Naive thymus-derived CD4-positive, alpha-beta T cell (primary cell): Measurements from ENCODE around the gene NOS2. TPM values are rescaled to one million over a fixed set of nuclear protein-coding genes. Genes with fewer than 3 reads are reported as not detected.
"Not testable (repeated sequence)": the region's sequence is repeated elsewhere in the genome, so short reads cannot be mapped to it uniquely, and the experiment has no call there.

Source experiments
- ATAC-seq: fragments of 150-1000 bp; cut with Tn5 transposase; 2 replicates; pipeline ENCODE4 v1.10.0; 2021; ENCODE audit warnings: mild to moderate bottlenecking, moderate library complexity
- CTCF ChIA-PET: fragments of 350-600 bp; sonication (Branson Sonifier 250); formaldehyde crosslinking; loops from one replicate; lab custom pipeline; 2021; ENCODE audit warnings: antibody characterized with exemption; lab: Charles Lee
- POLR2A ChIA-PET: fragments of 350-600 bp; sonication (Branson Sonifier 250); formaldehyde crosslinking; loops from one replicate; lab custom pipeline; 2021; ENCODE audit warnings: antibody characterized with exemption, inconsistent platforms; lab: Charles Lee
- DNase-seq, 9 donors: peaks; one replicate each; pipeline versions ENCODE4 v3.0.0 to v3.0.0-alpha.2; 2020 to 2022; ENCODE audit warnings: mixed read lengths in 1 of 9
- H3K27ac ChIP-seq: one replicate; pipeline ENCODE4 v1.7.0; 2013; ENCODE audit warnings: mild to moderate bottlenecking, low read depth, low read length, moderate library complexity
- H3K27me3 ChIP-seq, 2 donors: one replicate each; pipeline ENCODE4 v1.7.0; 2013; ENCODE audit warnings: low read length in 2 of 2, mild to moderate bottlenecking in 2 of 2, moderate library complexity in 2 of 2; ENCODE audit not compliant: control insufficient read depth in 2 of 2, insufficient read depth in 2 of 2
- H3K36me3 ChIP-seq, 3 experiments: 1 replicate in 2 of 3; 2 replicates in 1 of 3; pipeline ENCODE4 v1.7.0; 2013; ENCODE audit warnings: low read length in 3 of 3, mild to moderate bottlenecking in 3 of 3, moderate library complexity in 1 of 3; ENCODE audit not compliant: insufficient read depth in 3 of 3, control insufficient read depth in 2 of 3
- H3K4me1 ChIP-seq, 2 donors: one replicate each; pipeline ENCODE4 v1.7.0; 2013; ENCODE audit warnings: low read length in 2 of 2, mild to moderate bottlenecking in 2 of 2, moderate library complexity in 1 of 2; ENCODE audit not compliant: control insufficient read depth in 2 of 2, insufficient read depth in 2 of 2
- H3K4me3 ChIP-seq: 2 replicates; pipeline ENCODE4 v1.7.0; 2013; ENCODE audit warnings: mild to moderate bottlenecking, low read length
- H3K9me3 ChIP-seq, 3 experiments: 1 replicate in 2 of 3; 2 replicates in 1 of 3; pipeline ENCODE4 v1.7.0; 2013; ENCODE audit warnings: low read length in 3 of 3; ENCODE audit not compliant: control insufficient read depth in 2 of 3
- H3K27ac Mint-ChIP-seq, 9 donors: one replicate each; pipeline ENCODE4 v1.8.0; 2020 to 2022; ENCODE audit warnings: mixed read lengths in 9 of 9, mild to moderate bottlenecking in 8 of 9, moderate library complexity in 5 of 9, inconsistent platforms in 2 of 9
- H3K27me3 Mint-ChIP-seq, 5 donors: one replicate each; pipeline ENCODE4 v1.8.0; 2021 to 2022; ENCODE audit warnings: mixed read lengths in 5 of 5, mild to moderate bottlenecking in 1 of 5
- H3K36me3 Mint-ChIP-seq, 5 donors: one replicate each; pipeline ENCODE4 v1.8.0; 2020 to 2022; ENCODE audit warnings: mixed read lengths in 5 of 5, mild to moderate bottlenecking in 3 of 5, inconsistent platforms in 1 of 5
- H3K4me1 Mint-ChIP-seq, 7 donors: one replicate each; pipeline ENCODE4 v1.8.0; 2020 to 2022; ENCODE audit warnings: mixed read lengths in 7 of 7, mild to moderate bottlenecking in 3 of 7, inconsistent platforms in 1 of 7
- H3K4me3 Mint-ChIP-seq, 10 donors: one replicate each; pipeline ENCODE4 v1.8.0; 2020 to 2022; ENCODE audit warnings: mild to moderate bottlenecking in 10 of 10, mixed read lengths in 10 of 10, moderate library complexity in 6 of 10, inconsistent platforms in 2 of 10
- H3K9me3 Mint-ChIP-seq, 11 donors: one replicate each; pipeline ENCODE4 v1.8.0; 2020 to 2022; ENCODE audit warnings: mixed read lengths in 11 of 11, mild to moderate bottlenecking in 4 of 11, inconsistent platforms in 1 of 11, moderate library complexity in 1 of 11
- intact Hi-C, 2 donors: fragments of 100-400 bp; cut with micrococcal nuclease; formaldehyde crosslinking; loops; one replicate each; pipeline ENCODE4 v1.15.1; 2023
- polyA plus RNA-seq, 2 donors: library from polyadenylated mRNA; unstranded; fragments of 300-500 nt; fragmentation: Illumina TruSeq; gene quantifications; one replicate each; pipeline ENCODE4 v1.2.3, GENCODE V29; 2021
- total RNA-seq, 6 experiments: library from RNA in 5 of 6; stranded (reverse) in 5 of 6; gene quantifications; 1 replicate in 5 of 6; 2 replicates in 1 of 6; pipeline ENCODE4 v1.2.3 and lab custom pipeline; 2021 to 2026

NOS2 gene
- total and polyA plus RNA-seq, 7 experiments from 2014 or later: 0.11 to 0.30 (median 0.16) TPM; not detected in 4

DNA sequence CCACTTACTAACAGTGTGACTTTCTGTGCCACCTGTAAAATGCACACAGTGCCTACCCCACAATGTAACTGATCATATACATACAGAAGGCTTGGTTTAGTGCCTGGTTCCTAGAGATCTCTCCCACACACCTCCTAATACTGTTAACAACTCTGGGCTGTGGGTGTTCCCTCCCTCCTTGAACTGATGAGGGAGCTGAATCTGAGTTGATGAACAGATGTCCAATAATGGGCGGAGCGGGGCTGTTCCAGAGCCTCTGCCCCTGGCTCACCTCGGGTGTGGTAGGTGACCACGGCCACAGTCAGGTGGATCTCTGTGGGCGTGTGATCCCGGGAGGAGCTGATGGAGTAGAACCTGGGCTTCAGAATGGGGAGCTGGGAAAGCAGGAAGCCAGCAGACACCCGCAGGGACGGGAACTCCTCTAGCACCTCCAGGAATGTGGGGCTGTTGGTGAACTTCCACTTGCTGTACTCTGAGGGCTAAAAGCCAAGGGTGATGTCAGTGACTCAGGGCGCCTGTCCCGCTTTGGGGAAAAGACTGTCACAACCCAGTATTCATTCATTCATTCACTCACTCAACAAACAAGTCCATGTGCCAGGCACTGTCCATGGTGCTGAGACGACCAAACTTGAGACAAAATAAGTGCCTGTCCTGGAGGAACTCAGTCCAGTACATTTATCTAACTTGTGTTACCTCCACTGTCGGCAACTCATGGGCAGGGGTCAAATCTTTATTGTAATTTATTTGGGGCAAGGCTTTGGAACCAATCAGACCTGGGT lies 37.6 kb downstream of the NOS2 start:
- ChIA-PET CTCF (interaction anchor here (1.6 kb wide), 1 partner anchor 117 kb away, joined by 5 read pairs; no protein-coding TSS in a partner anchor), POLR2A (interaction anchor here (0.6 kb wide), 1 partner anchor 423 kb away, joined by 3 read pairs; no protein-coding TSS in a partner anchor)
- no peaks in the 10 kb centered on the region for H3K27me3 Mint-ChIP-seq
- no peaks in the 10 kb centered on the region for H3K9me3 Mint-ChIP-seq
- intact Hi-C loops: no loop called here
- Histone ChIP-seq H3K27me3 (no peaks in the 10 kb centered on the region), H3K36me3 (no peaks in the 10 kb centered on the region), H3K27ac (no peak overlapping the region), H3K9me3 (no peaks in the 10 kb centered on the region), H3K4me1 (no peaks in the 10 kb centered on the region), H3K4me3 (no peak overlapping the region)
- DNase-seq (peak in 1 of 9 donors; percentile 8), ATAC-seq (no peak)
- H3K4me3 Mint-ChIP-seq: no peak overlapping the region
- H3K4me1 Mint-ChIP-seq: peaks cover 0 to 3% (median 0%) of the 10 kb centered on the region in 7 donors
- H3K36me3 Mint-ChIP-seq: no peaks in the 10 kb centered on the region
- H3K27ac Mint-ChIP-seq: no peak overlapping the region

DNA sequence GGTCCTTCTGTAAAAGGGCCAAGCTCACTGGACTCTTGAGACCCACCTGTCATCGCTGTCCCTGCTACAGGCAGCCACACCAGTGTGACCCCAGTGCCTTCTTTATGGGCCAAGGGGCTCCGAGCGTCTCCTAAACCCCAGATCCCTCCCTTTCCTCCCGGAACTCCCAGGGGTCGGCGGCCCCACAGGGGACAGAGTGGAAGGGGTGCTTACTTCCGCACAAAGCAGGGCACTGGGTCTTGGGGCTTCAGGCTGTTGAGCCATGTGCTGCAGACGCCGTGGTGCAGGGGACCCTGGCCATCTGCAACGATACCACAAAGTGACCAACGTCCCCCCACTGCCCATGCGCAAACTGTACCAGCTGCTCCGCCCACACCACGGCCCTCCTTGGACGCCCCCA lies 39.4 kb downstream of the NOS2 start:
- H3K4me3 ChIP-seq, POLR2A ChIA-PET, H3K36me3 ChIP-seq, H3K4me1 Mint-ChIP-seq, H3K27me3 ChIP-seq, H3K9me3 Mint-ChIP-seq, H3K27ac Mint-ChIP-seq, H3K4me3 Mint-ChIP-seq, H3K36me3 Mint-ChIP-seq, H3K27me3 Mint-ChIP-seq, DNase-seq, H3K4me1 ChIP-seq, ATAC-seq, H3K9me3 ChIP-seq, H3K27ac ChIP-seq: not testable (repeated sequence)
- CTCF ChIA-PET: interaction anchor here (1.2 kb wide), 1 partner anchor 8 kb away, joined by 4 read pairs; no protein-coding TSS in a partner anchor
- intact Hi-C loops: loop anchor here in 1 of 2 donors (1.0 kb wide), 2 partner anchors 44 to 119 kb away; no protein-coding TSS in a partner anchor

DNA sequence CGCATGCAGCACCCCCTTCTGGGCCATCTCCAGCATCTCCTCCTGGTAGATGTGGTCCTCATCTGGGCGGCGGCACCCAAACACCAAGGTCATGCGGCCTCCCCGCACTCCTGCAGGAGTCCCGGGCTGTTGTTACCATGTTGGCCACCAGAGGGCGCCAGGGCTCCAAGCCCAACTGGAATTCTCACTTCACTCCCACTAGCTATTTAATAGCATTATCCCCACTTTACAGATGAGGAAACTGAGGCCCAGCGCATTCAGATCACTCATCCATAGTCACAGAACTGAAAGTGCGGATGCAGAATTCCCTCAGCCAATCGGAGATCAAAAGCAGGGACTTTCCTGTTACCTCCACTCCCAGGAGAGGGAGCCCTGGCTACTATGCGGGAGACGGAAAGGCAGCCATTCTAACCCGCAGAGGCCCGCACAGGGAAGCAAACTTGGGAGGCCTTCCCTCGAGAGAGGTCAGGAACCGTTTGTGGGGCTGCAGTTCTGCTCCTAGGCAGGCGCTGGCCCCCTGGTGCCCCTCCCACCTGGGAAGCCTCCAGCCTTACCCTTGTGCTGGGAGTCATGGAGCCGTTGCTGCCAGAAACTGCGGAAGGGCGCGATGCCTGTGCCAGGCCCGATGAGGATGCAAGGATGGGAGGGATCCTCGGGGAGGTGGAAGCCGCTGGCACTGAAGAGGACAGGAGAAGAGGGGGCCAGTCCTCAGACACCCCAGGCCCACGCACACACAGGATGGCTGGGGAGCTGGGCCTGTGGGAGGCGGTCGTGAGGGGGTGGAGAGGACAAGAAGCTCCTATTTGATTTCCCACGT lies 40.1 kb downstream of the NOS2 start:
- DNase-seq (peak; percentile 28 to 77 (median 59)), ATAC-seq (peak; percentile 73)
- Mint-ChIP-seq H3K4me3 (no peak overlapping the region), H3K27me3 (no peaks in the 10 kb centered on the region), H3K27ac (no peak overlapping the region), H3K36me3 (no peaks in the 10 kb centered on the region), H3K9me3 (no peaks in the 10 kb centered on the region), H3K4me1 (peaks cover 0 to 7% (median 0%) of the 10 kb centered on the region in 7 donors)
- H3K36me3 ChIP-seq: no peaks in the 10 kb centered on the region
- H3K9me3 ChIP-seq: no peaks in the 10 kb centered on the region
- H3K27me3 ChIP-seq: no peaks in the 10 kb centered on the region
- H3K27ac ChIP-seq: no peak overlapping the region
- POLR2A ChIA-PET: no interaction called here
- CTCF ChIA-PET: interaction anchor here (0.5 to 1.3 kb wide), 4 partner anchors 8 to 430 kb away, joined by 3 to 13 read pairs (median 4); no protein-coding TSS in a partner anchor
- intact Hi-C loops: loop anchor here in 1 of 2 donors (1.0 kb wide), 2 partner anchors 45 to 120 kb away; no protein-coding TSS in a partner anchor
- H3K4me3 ChIP-seq: no peak overlapping the region
- no peaks in the 10 kb centered on the region for H3K4me1 ChIP-seq

DNA sequence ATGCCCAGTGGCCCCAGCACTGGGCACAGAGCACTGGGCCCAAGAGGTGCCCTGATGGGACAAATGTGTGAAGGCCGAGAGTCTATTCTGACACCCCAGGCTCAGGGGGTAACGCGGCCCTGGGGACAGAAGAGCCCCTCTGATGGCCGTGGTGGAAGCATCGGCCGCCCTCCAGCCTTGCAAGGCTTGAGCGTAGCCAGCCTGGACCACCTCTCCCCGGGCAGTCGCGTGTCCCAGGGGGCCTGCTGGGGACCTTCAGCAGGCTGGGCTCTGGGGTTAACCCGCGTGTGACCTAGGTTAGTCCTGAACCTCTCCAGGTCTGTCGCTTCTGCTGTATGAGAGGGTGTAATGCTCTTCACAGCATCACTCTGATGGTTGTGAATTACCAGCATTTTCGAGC lies 40.8 kb downstream of the NOS2 start:
- DNase-seq (no peak), ATAC-seq (no peak)
- Histone ChIP-seq H3K27me3 (no peaks in the 10 kb centered on the region), H3K36me3 (no peaks in the 10 kb centered on the region), H3K4me3 (no peak overlapping the region), H3K4me1 (no peaks in the 10 kb centered on the region), H3K27ac (no peak overlapping the region), H3K9me3 (no peaks in the 10 kb centered on the region)
- no peaks in the 10 kb centered on the region for H3K36me3 Mint-ChIP-seq
- H3K9me3 Mint-ChIP-seq: no peaks in the 10 kb centered on the region
- POLR2A ChIA-PET: no interaction called here
- peaks cover 0 to 7% (median 0%) of the 10 kb centered on the region in 7 donors for H3K4me1 Mint-ChIP-seq
- intact Hi-C loops: loop anchor here in 1 of 2 donors (10.0 kb wide), 1 partner anchor 525 kb away; no protein-coding TSS in a partner anchor
- no peak overlapping the region for H3K27ac Mint-ChIP-seq
- no peaks in the 10 kb centered on the region for H3K27me3 Mint-ChIP-seq
- H3K4me3 Mint-ChIP-seq: no peak overlapping the region
- CTCF ChIA-PET: interaction anchor here (1.1 to 1.3 kb wide), 3 partner anchors 9 to 120 kb away, joined by 3 to 13 read pairs (median 4); no protein-coding TSS in a partner anchor

DNA sequence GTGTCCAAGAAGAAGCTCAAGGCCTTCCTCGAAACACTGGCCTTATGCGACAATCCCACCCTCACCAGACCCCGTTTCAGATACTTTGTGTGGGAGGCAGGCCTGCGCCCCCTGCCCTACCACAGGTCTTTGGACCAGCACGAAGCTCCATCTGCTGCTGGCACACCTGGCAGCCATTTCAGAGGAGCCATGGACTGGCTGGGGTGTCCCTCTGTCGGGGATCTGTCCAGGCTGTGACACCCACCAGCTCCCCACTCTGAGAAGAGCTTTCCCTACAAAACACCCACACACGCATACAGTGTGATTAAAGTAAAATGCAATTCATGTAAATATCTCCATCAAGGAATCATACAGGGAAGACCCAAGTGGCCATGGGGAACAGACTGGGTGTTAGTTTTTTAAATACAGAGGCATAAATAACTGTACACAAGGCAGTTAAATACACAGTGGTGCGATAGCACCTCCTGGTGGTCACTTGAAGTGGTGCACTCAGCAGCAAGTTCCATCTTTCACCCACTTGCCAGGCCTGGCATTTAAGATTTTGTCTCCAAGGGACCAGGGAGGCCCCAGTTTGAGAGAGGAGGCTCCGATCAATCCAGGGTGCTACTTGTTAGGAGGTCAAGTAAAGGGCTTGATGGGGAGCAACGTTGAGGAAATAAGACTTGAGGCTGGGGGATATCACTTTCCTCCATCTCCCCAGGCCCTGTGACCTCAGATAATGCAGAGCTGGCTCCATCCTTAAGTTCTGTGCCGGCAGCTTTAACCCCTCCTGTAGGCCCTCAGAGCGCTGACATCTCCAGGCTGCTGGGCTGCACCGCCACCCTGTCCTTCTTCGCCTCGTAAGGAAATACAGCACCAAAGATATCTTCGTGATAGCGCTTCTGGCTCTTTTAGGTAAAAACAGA lies 43.6 kb downstream of the NOS2 start:
- CTCF ChIA-PET: interaction anchor here (0.8 to 2.1 kb wide), 2 partner anchors 8 to 136 kb away, joined by 4 to 5 read pairs; no protein-coding TSS in a partner anchor
- no peak overlapping the region for H3K27ac Mint-ChIP-seq
- intact Hi-C loops: loop anchor here (1.0 to 10.0 kb wide), 4 partner anchors 102 to 522 kb away; no protein-coding TSS in a partner anchor

More for the DNA sequence above, 43.6 kb downstream of the NOS2 start:
- Mint-ChIP-seq H3K4me1 (peaks cover 0 to 7% (median 0%) of the 10 kb centered on the region in 7 donors), H3K4me3 (no peak overlapping the region), H3K36me3 (no peaks in the 10 kb centered on the region), H3K9me3 (no peaks in the 10 kb centered on the region), H3K27me3 (no peaks in the 10 kb centered on the region)
- H3K27me3 ChIP-seq: no peaks in the 10 kb centered on the region
- peak; percentile 63 for ATAC-seq
- H3K27ac ChIP-seq: no peak overlapping the region
- H3K4me1 ChIP-seq: no peaks in the 10 kb centered on the region
- H3K9me3 ChIP-seq: no peaks in the 10 kb centered on the region
- H3K4me3 ChIP-seq: no peak overlapping the region
- peak in 7 of 9 donors; percentile 8 to 60 (median 38) for DNase-seq
- H3K36me3 ChIP-seq: no peaks in the 10 kb centered on the region
- POLR2A ChIA-PET: no interaction called here
